ENCODE results near the gene BOLA3. TPM values are rescaled to one million over a fixed set of nuclear protein-coding genes. Genes with fewer than 3 reads are reported as not detected.

Gene BOLA3
- total and polyA plus RNA-seq, 10 of the 15 experiments (the other 5 are each of a cell fraction or from before 2014, with no cell fraction given): 62.6 to 300 (median 134) TPM

GRCh38 chr2:74147727-74148456, at the start of gene BOLA3 (continued):
- TF ChIP-seq PBX3 (IDR thresholded peaks at IDR 0.05; ENCODE audit: insufficient replicate concordance, low read depth, low read length) (no peak), PAX8 (IDR thresholded peaks at IDR 0.05) (no peak), TCF12 (IDR thresholded peaks at IDR 0.05; ENCODE audit: low read depth, low read length) (peak; percentile 38; the same call in 1 of the 2 replicates), ZNF592 (IDR thresholded peaks at IDR 0.05) (peak; percentile 81; the same call in 1 of the 2 replicates), MXI1 (IDR thresholded peaks at IDR 0.05; ENCODE audit: low read depth, low read length) (peak; percentile 82; the same call in 1 of the 2 replicates), LARP7 (IDR thresholded peaks at IDR 0.05) (peak; percentile 87), ZNF384 (IDR thresholded peaks at IDR 0.05; ENCODE audit: borderline replicate concordance, low read depth, low read length) (no peak), SP1 (IDR thresholded peaks at IDR 0.05; ENCODE audit: low read depth, low read length) (peak; percentile 17), RBBP5 (conservative IDR thresholded peaks at IDR 0.05) (no peak), JUND (IDR thresholded peaks at IDR 0.05; ENCODE audit: low read depth, low read length) (no peak), SMAD5 (IDR thresholded peaks at IDR 0.05; ENCODE audit: low read depth) (no peak), ZNF687 (IDR thresholded peaks at IDR 0.05) (peak; percentile 79), ZSCAN29 (IDR thresholded peaks at IDR 0.05) (no peak), NR2F1 (conservative IDR thresholded peaks at IDR 0.05) (peak; percentile 99), PKNOX1 (IDR thresholded peaks at IDR 0.05) (no peak)
- TF ChIP-seq, protein P1, sequence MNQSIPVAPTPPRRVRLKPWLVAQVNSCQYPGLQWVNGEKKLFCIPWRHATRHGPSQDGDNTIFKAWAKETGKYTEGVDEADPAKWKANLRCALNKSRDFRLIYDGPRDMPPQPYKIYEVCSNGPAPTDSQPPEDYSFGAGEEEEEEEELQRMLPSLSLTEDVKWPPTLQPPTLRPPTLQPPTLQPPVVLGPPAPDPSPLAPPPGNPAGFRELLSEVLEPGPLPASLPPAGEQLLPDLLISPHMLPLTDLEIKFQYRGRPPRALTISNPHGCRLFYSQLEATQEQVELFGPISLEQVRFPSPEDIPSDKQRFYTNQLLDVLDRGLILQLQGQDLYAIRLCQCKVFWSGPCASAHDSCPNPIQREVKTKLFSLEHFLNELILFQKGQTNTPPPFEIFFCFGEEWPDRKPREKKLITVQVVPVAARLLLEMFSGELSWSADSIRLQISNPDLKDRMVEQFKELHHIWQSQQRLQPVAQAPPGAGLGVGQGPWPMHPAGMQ (IDR thresholded peaks at IDR 0.05; ENCODE audit: borderline replicate concordance): no peak
